Gastroesophageal sphincter (tissue), 3 donors: ENCODE measurements around the gene LRRC3C.
A peak's percentile ranks its signal among the peaks of the same experiment; 100 is the strongest.

Experiments used
- POLR2A ChIP-seq, 2 donors: fragments of 450-650 bp; IDR thresholded peaks; one replicate each; pipeline ENCODE4 v1.6.1; 2017; ENCODE audit warnings: antibody characterized with exemption in 2 of 2, mild to moderate bottlenecking in 2 of 2, moderate library complexity in 1 of 2
- TF ChIP-seq, protein P1 (sequence below), 4 experiments: fragments of 200-600 bp in 2 of 4; fragments of 450-650 bp in 2 of 4; sonication (generic) in 1 of 4; IDR thresholded peaks; one replicate each; pipeline ENCODE4 v1.5.1; 2017 to 2019; ENCODE audit warnings: antibody characterized with exemption in 4 of 4, mild to moderate bottlenecking in 2 of 4, moderate library complexity in 2 of 4

DNA sequence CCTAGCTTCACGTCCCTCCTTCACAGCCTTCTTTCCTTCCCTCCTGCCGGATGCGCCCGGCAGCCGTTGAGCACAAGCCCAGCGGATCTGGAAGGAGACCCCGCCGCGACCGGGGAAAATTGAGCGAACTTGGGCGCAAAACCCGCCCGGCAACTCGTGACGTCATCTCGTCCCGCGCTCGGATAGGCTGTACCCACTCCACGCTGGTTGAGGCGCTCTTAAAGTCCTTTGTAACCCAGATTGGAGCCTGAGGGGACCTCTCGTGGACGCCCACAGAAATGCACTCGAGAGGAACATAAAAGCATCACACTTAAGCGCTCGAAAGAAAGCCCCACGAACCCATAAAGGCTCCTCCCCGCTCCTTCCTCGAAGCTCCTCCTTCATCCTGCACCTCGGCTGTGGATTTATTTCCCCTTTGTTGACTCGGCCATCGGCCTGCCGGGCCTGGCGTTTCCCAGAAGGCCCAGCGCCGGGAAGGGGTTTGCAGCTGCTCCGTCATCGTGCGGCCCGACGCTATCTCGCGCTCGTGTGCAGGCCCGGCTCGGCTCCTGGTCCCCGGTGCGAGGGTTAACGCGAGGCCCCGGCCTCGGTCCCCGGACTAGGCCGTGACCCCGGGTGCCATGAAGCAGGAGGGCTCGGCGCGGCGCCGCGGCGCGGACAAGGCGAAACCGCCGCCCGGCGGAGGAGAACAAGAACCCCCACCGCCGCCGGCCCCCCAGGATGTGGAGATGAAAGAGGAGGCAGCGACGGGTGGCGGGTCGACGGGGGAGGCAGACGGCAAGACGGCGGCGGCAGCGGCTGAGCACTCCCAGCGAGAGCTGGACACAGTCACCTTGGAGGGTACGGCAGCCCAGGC lies 53.0 kb downstream of the LRRC3C start, which contains the start of gene PSMD3:
- TF ChIP-seq POLR2A (IDR thresholded peaks at IDR 0.05) = peak; percentile 87
- TF ChIP-seq, protein P1, sequence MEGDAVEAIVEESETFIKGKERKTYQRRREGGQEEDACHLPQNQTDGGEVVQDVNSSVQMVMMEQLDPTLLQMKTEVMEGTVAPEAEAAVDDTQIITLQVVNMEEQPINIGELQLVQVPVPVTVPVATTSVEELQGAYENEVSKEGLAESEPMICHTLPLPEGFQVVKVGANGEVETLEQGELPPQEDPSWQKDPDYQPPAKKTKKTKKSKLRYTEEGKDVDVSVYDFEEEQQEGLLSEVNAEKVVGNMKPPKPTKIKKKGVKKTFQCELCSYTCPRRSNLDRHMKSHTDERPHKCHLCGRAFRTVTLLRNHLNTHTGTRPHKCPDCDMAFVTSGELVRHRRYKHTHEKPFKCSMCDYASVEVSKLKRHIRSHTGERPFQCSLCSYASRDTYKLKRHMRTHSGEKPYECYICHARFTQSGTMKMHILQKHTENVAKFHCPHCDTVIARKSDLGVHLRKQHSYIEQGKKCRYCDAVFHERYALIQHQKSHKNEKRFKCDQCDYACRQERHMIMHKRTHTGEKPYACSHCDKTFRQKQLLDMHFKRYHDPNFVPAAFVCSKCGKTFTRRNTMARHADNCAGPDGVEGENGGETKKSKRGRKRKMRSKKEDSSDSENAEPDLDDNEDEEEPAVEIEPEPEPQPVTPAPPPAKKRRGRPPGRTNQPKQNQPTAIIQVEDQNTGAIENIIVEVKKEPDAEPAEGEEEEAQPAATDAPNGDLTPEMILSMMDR (IDR thresholded peaks at IDR 0.05) = peak; percentile 46 to 94 (median 88)
